HG02763 (cell line): ENCODE measurements around the gene CCDC28B.

ENCODE experiments used
- ATAC-seq: cut with Tn5 transposase; IDR thresholded peaks from one replicate; pipeline ENCODE4 v1.9.1; 2021; ENCODE audit warnings: mild to moderate bottlenecking, moderate library complexity; ENCODE audit not compliant: unreplicated experiment

Gene CCDC28B

GRCh38 chr1:32220746-32221580 is 20.6 kb downstream of the CCDC28B start:
- no peak for ATAC-seq

GRCh38 chr1:32221581-32221979 is 21.2 kb downstream of the CCDC28B start:
- no peak for ATAC-seq

- ATAC-seq, result peak; percentile 82
Observed at GRCh38 chr1:32221980-32222755, 21.8 kb downstream of the CCDC28B start, which contains the start of the genes EIF3I and TMEM234. EIF3I (plus strand) TSS chr1:32222407; CDS start chr1:32222442, 35 bp downstream. TMEM234 (minus strand) TSS chr1:32222353; CDS start chr1:32222322, 31 bp downstream.

- ATAC-seq, result no peak
Observed at GRCh38 chr1:32223683-32224082, 23.3 kb downstream of the CCDC28B start.

- ATAC-seq, result no peak
Observed at GRCh38 chr1:32224285-32224684, 23.9 kb downstream of the CCDC28B start.

GRCh38 chr1:32228771-32229170 is 28.4 kb downstream of the CCDC28B start:
- ATAC-seq, result no peak

- no peak for ATAC-seq
Observed at GRCh38 chr1:32231843-32232432, 31.5 kb downstream of the CCDC28B start.

GRCh38 chr1:32232558-32233304 is 32.3 kb downstream of the CCDC28B start:
- ATAC-seq, result no peak

GRCh38 chr1:32234792-32235191 is 34.4 kb downstream of the CCDC28B start:
- ATAC-seq, result no peak

- ATAC-seq, result no peak
Observed at GRCh38 chr1:32239337-32239736, 38.9 kb downstream of the CCDC28B start.

GRCh38 chr1:32239790-32240139 is 39.4 kb downstream of the CCDC28B start:
- ATAC-seq, result no peak

- ATAC-seq, result no peak
Observed at GRCh38 chr1:32240140-32240951, 40.0 kb downstream of the CCDC28B start.

GRCh38 chr1:32241001-32241763 is 40.8 kb downstream of the CCDC28B start:
- no peak for ATAC-seq

GRCh38 chr1:32242341-32242851 is 42.0 kb downstream of the CCDC28B start:
- no peak for ATAC-seq

- ATAC-seq, result no peak
Observed at GRCh38 chr1:32246888-32247273, 46.5 kb downstream of the CCDC28B start, which contains the start of gene FAM167B. FAM167B (plus strand) TSS chr1:32247222; CDS start chr1:32247422, 200 bp downstream.

GRCh38 chr1:32247452-32247851 is 47.1 kb downstream of the CCDC28B start:
- ATAC-seq, result no peak

- ATAC-seq, result no peak
Observed at GRCh38 chr1:32247983-32248889, 47.8 kb downstream of the CCDC28B start.
